K562 (cell line): ENCODE data around the gene GPATCH2L. TPM values are rescaled to one million over a fixed set of nuclear protein-coding genes. Genes with fewer than 3 reads are reported as not detected.

Experiments
- CXXC5 ChIP-seq: fragments of 250-450 bp; sonication (Bioruptor Pico); IDR thresholded peaks from 2 replicates; pipeline ENCODE4 v1.8.0; 2022; ENCODE audit warnings: inconsistent platforms, mild to moderate bottlenecking, moderate library complexity
- EP300 ChIP-seq: IDR thresholded peaks from 2 replicates; pipeline ENCODE4 v1.6.1; 2012; ENCODE audit warnings: low read length, improper control_type of control experiment
- HSF4 ChIP-seq: fragments of 250-450 bp; sonication (Bioruptor Pico); IDR thresholded peaks from 2 replicates; pipeline ENCODE4 v2.1.2; 2022; ENCODE audit warnings: mild to moderate bottlenecking, moderate library complexity, borderline replicate concordance
- JUND ChIP-seq, 2 experiments: IDR thresholded peaks; 2 replicates in 1 of 2; 3 replicates in 1 of 2; pipeline ENCODE4 v1.6.1; 2011; ENCODE audit warnings: borderline replicate concordance in 2 of 2, low read depth in 2 of 2, low read length in 2 of 2, improper control_type of control experiment in 1 of 2, missing biosample characterization in 1 of 2, missing genetic modification characterization in 1 of 2, missing genetic modification reagents in 1 of 2
- MEF2A ChIP-seq: IDR thresholded peaks from 2 replicates; pipeline ENCODE4 v1.6.1; 2011; ENCODE audit warnings: low read depth, mild to moderate bottlenecking, low read length, moderate library complexity; ENCODE audit not compliant: control insufficient read depth
- MEIS2 ChIP-seq: fragments of 450-650 bp; IDR thresholded peaks from 2 replicates; pipeline ENCODE4 v1.6.1; 2014; ENCODE audit warnings: mild to moderate bottlenecking; ENCODE audit not compliant: partially characterized antibody
- RBM25 ChIP-seq: fragments of 200-400 bp; formaldehyde crosslinking; IDR thresholded peaks from 2 replicates; pipeline ENCODE4 v1.6.1; 2018; ENCODE audit warnings: low read length, low read depth, moderate library complexity; ENCODE audit not compliant: severe bottlenecking
- RCOR1 ChIP-seq, 2 experiments: IDR thresholded peaks; 2 replicates each; pipeline ENCODE4 v1.6.1; 2012; ENCODE audit warnings: low read depth in 2 of 2, low read length in 2 of 2, borderline replicate concordance in 1 of 2, improper control_type of control experiment in 1 of 2
- RNF2 ChIP-seq: sonication (generic); IDR thresholded peaks from 2 replicates; pipeline ENCODE4 v1.6.1; 2016
- SMARCB1 ChIP-seq: IDR thresholded peaks from 2 replicates; pipeline ENCODE4 v1.6.1; 2011; ENCODE audit warnings: improper control_type of control experiment, low read depth; ENCODE audit not compliant: insufficient read length
- SRSF3 ChIP-seq: fragments of 200-400 bp; formaldehyde crosslinking; IDR thresholded peaks from 2 replicates; pipeline ENCODE4 v1.6.1; 2016; ENCODE audit warnings: mild to moderate bottlenecking, low read length, moderate library complexity; ENCODE audit not compliant: insufficient read depth
- ZBTB8A ChIP-seq: fragments of 450-650 bp; IDR thresholded peaks from 2 replicates; pipeline ENCODE4 v1.6.1; 2018; ENCODE audit warnings: mild to moderate bottlenecking, moderate library complexity; ENCODE audit not compliant: partially characterized antibody
- ZNF584 ChIP-seq: fragments of 200-800 bp; sonication (Bioruptor generic); IDR thresholded peaks from 2 replicates; pipeline ENCODE4 v1.6.1; 2016; ENCODE audit warnings: low read depth, mild to moderate bottlenecking, missing genetic modification characterization, missing compliant biosample characterization
- polyA plus RNA-seq, 8 experiments: library from polyadenylated mRNA; depleted of rRNA in 4 of 8; stranded (reverse) in 5 of 8; unstranded in 3 of 8; fragments of >200 nt; fragmentation: Nextera tagmentation in 2 of 8; fragmentation: Illumina TruSeq in 1 of 8; extraction: Ambion mirVana in 2 of 8; extraction: Trizol in 1 of 8; gene quantifications; 2 replicates each; pipeline versions ENCODE4 v1.2.1 to v1.2.3, GENCODE V29; 2011 to 2014; ENCODE audit warnings: inconsistent platforms in 1 of 8, missing spikeins in 1 of 8
- total RNA-seq, 7 experiments: library from RNA; depleted of rRNA in 6 of 7; stranded (reverse); fragments of >200 nt in 6 of 7; fragmentation: Illumina TruSeq in 2 of 7; extraction: Trizol in 2 of 7; gene quantifications; 2 replicates each; pipeline versions ENCODE4 v1.2.1 to v1.2.3, GENCODE V29; 2011 to 2021; ENCODE audit warnings: low replicate concordance in 1 of 7
- TF ChIP-seq, protein P1 (sequence below): sonication (generic); formaldehyde crosslinking; IDR thresholded peaks from 2 replicates; pipeline ENCODE4 v1.8.0; 2022; ENCODE audit warnings: missing genetic modification reagents, mild to moderate bottlenecking, moderate library complexity, borderline replicate concordance
- TF ChIP-seq, protein P2 (sequence below): fragments of 450-650 bp; IDR thresholded peaks from 2 replicates; pipeline ENCODE4 v1.6.1; 2016
- TF ChIP-seq, protein P3 (sequence below), 2 experiments: IDR thresholded peaks in 1 of 2; conservative IDR thresholded peaks in 1 of 2; 2 replicates each; pipeline ENCODE4 v1.6.1; 2016; ENCODE audit warnings: low read depth in 2 of 2, mild to moderate bottlenecking in 1 of 2, missing compliant biosample characterization in 1 of 2, missing genetic modification characterization in 1 of 2, moderate library complexity in 1 of 2
- TF ChIP-seq, protein P4 (sequence below): fragments of 450-650 bp; IDR thresholded peaks from 2 replicates; pipeline ENCODE4 v1.6.1; 2018; ENCODE audit not compliant: partially characterized antibody
- TF ChIP-seq, protein P5 (sequence below): fragments of 250-450 bp; sonication (Bioruptor Pico); IDR thresholded peaks from 2 replicates; pipeline ENCODE4 v1.5.0; 2021

GPATCH2L gene
- total and polyA plus RNA-seq, 9 of the 15 experiments (the other 6 are each of a cell fraction or from before 2014, with no cell fraction given), result 13.1 to 39.6 (median 20.0) TPM

DNA sequence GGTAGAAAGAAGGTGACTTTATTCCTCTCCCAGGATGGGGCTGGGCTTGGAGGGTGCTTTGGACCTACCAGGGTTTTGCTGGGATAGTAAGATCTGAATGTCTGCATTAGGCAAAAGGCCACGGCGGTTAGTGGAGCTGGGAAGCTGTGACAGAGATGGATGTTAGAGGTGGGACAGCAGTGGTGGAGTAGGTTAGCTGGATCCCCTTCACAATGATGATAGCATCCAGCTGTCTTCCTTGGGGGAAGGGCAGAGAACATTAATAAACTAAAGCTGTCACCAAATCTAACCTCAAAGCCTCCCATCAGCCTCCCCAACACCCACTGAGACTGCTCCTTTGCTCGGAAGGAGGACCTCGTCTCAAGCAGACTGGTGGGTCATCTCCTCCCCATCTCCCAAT is 104.8 kb downstream of the GPATCH2L start (continued):
- TF ChIP-seq, protein P1, sequence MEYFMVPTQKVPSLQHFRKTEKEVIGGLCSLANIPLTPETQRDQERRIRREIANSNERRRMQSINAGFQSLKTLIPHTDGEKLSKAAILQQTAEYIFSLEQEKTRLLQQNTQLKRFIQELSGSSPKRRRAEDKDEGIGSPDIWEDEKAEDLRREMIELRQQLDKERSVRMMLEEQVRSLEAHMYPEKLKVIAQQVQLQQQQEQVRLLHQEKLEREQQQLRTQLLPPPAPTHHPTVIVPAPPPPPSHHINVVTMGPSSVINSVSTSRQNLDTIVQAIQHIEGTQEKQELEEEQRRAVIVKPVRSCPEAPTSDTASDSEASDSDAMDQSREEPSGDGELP (CRISPR knock-in tag), result peak; percentile 40; the same call in 1 of the 2 replicates
- TF ChIP-seq, protein P2, sequence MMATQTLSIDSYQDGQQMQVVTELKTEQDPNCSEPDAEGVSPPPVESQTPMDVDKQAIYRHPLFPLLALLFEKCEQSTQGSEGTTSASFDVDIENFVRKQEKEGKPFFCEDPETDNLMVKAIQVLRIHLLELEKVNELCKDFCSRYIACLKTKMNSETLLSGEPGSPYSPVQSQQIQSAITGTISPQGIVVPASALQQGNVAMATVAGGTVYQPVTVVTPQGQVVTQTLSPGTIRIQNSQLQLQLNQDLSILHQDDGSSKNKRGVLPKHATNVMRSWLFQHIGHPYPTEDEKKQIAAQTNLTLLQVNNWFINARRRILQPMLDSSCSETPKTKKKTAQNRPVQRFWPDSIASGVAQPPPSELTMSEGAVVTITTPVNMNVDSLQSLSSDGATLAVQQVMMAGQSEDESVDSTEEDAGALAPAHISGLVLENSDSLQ, result peak; percentile 84
- TF ChIP-seq RNF2 (peak; percentile 39; the same call in 1 of the 2 replicates), SMARCB1 (no peak), CXXC5 (CRISPR knock-in tag) (0 out of 2 replicates have a peak, but pooled peaks have one; percentile 3), ZBTB8A (no peak), MEIS2 (peak; percentile 94), MEF2A (no peak), RBM25 (peak; percentile 11), ZNF584 (CRISPR knock-in tag) (no peak), EP300 (peak; percentile 36; the same call in 1 of the 2 replicates), RCOR1 (IDR thresholded peaks at IDR 0.05; ENCODE audit: borderline replicate concordance in 1 of 2, low read depth in 2 of 2, low read length in 2 of 2) (peak in 1 of 2 experiments; percentile 54; a peak in 1 of 4 replicates), HSF4 (CRISPR knock-in tag) (no peak), JUND (IDR thresholded peaks at IDR 0.05; ENCODE audit: borderline replicate concordance, low read depth, low read length) (no peak), JUND (tag; IDR thresholded peaks at IDR 0.05; ENCODE audit: borderline replicate concordance, low read depth, low read length) (0 out of 3 replicates have a peak, but pooled peaks have one; percentile 6), SRSF3 (no peak)
- TF ChIP-seq, protein P3, sequence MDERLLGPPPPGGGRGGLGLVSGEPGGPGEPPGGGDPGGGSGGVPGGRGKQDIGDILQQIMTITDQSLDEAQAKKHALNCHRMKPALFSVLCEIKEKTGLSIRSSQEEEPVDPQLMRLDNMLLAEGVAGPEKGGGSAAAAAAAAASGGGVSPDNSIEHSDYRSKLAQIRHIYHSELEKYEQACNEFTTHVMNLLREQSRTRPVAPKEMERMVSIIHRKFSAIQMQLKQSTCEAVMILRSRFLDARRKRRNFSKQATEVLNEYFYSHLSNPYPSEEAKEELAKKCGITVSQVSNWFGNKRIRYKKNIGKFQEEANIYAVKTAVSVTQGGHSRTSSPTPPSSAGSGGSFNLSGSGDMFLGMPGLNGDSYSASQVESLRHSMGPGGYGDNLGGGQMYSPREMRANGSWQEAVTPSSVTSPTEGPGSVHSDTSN (CRISPR knock-in tag; IDR thresholded peaks at IDR 0.05; ENCODE audit: low read depth), result no peak
- TF ChIP-seq, protein P3 (tag; conservative IDR thresholded peaks at IDR 0.05; ENCODE audit: low read depth), result peak; percentile 88
- TF ChIP-seq, protein P4, sequence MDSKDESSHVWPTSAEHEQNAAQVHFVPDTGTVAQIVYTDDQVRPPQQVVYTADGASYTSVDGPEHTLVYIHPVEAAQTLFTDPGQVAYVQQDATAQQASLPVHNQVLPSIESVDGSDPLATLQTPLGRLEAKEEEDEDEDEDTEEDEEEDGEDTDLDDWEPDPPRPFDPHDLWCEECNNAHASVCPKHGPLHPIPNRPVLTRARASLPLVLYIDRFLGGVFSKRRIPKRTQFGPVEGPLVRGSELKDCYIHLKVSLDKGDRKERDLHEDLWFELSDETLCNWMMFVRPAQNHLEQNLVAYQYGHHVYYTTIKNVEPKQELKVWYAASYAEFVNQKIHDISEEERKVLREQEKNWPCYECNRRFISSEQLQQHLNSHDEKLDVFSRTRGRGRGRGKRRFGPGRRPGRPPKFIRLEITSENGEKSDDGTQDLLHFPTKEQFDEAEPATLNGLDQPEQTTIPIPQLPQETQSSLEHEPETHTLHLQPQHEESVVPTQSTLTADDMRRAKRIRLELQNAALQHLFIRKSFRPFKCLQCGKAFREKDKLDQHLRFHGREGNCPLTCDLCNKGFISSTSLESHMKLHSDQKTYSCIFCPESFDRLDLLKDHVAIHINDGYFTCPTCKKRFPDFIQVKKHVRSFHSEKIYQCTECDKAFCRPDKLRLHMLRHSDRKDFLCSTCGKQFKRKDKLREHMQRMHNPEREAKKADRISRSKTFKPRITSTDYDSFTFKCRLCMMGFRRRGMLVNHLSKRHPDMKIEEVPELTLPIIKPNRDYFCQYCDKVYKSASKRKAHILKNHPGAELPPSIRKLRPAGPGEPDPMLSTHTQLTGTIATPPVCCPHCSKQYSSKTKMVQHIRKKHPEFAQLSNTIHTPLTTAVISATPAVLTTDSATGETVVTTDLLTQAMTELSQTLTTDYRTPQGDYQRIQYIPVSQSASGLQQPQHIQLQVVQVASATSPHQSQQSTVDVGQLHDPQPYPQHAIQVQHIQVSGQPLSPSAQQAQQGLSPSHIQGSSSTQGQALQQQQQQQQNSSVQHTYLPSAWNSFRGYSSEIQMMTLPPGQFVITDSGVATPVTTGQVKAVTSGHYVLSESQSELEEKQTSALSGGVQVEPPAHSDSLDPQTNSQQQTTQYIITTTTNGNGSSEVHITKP, result peak; percentile 56
- TF ChIP-seq, protein P5, sequence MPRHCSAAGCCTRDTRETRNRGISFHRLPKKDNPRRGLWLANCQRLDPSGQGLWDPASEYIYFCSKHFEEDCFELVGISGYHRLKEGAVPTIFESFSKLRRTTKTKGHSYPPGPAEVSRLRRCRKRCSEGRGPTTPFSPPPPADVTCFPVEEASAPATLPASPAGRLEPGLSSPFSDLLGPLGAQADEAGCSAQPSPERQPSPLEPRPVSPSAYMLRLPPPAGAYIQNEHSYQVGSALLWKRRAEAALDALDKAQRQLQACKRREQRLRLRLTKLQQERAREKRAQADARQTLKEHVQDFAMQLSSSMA (CRISPR knock-in tag), result no peak
